Measurements from ENCODE around the gene PLA2G4B.

The PLA2G4B gene

DNA sequence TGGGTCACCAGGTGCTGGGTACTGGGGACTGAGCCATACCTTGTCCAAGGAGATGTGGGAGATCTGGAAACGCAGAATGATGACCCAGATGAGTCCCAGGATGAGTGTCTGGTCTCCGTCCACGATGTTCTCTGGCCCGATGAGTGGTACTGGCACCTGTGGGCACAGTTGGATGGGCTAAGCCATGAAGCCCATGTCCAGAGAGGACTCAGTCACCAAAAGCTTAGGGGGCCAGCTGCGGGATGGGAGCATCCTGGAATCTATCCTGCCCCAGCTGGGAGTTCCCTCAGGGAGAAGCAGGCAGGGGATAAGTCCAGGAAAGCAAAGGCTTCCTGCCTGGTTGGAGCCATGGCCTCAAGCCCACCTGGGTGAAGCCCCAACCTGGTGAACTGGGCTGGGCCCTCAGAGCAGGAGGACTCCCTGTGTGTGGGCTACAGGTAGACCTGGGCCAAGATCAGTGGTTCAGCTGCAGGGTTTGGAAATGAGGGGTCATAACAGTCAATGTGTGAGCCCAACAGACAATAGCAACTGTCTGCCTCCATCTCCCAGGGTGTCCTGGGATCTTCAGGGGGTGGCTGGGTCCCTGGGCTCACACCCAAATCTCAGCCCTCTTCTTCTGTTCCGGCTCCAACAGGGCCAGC is 51.5 kb downstream of the PLA2G4B start:
- Histone ChIP-seq H3K4me3 (ENCODE audit: low read depth, low read length) (no peak overlapping the region), H3K27me3 (ENCODE audit: insufficient read depth, low read depth, severe bottlenecking) (no peaks in the 10 kb centered on the region), H3K36me3 (no peaks in the 10 kb centered on the region), H3K9me3 (ENCODE audit: severe bottlenecking) (no peaks in the 10 kb centered on the region), H3K27ac (no peak overlapping the region)
- no peak for DNase-seq
- TF ChIP-seq, protein P1, sequence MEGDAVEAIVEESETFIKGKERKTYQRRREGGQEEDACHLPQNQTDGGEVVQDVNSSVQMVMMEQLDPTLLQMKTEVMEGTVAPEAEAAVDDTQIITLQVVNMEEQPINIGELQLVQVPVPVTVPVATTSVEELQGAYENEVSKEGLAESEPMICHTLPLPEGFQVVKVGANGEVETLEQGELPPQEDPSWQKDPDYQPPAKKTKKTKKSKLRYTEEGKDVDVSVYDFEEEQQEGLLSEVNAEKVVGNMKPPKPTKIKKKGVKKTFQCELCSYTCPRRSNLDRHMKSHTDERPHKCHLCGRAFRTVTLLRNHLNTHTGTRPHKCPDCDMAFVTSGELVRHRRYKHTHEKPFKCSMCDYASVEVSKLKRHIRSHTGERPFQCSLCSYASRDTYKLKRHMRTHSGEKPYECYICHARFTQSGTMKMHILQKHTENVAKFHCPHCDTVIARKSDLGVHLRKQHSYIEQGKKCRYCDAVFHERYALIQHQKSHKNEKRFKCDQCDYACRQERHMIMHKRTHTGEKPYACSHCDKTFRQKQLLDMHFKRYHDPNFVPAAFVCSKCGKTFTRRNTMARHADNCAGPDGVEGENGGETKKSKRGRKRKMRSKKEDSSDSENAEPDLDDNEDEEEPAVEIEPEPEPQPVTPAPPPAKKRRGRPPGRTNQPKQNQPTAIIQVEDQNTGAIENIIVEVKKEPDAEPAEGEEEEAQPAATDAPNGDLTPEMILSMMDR (IDR thresholded peaks at IDR 0.05; ENCODE audit: low read depth, low read length), result no peak

DNA sequence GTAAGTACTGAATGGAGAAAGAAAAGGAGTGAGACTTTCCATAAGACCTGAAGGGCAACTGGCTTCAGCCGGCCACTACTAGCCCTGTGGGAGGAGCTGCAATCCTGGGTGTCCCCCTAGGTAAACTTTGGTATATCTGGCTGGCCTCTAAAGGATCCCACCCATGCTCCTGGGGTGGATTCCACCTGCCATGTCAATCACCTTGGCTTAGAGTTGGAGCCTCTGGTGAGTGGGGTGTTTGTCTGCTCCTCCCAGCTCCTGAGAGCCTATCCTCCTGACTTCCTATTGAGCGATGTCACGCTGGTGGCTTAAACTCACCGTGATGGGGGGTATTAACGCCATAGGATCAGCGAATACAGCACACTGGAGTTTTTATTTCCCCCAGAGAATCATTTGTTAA is 52.6 kb downstream of the PLA2G4B start:
- Histone ChIP-seq H3K36me3 (no peaks in the 10 kb centered on the region), H3K4me3 (ENCODE audit: low read depth, low read length) (no peak overlapping the region), H3K27me3 (ENCODE audit: insufficient read depth, low read depth, severe bottlenecking) (no peaks in the 10 kb centered on the region), H3K9me3 (ENCODE audit: severe bottlenecking) (no peaks in the 10 kb centered on the region), H3K27ac (no peak overlapping the region; the same call in 1 of the 2 replicates)
- peak; percentile 41 for DNase-seq
- TF ChIP-seq, protein P1 (IDR thresholded peaks at IDR 0.05; ENCODE audit: low read depth, low read length), result no peak

DNA sequence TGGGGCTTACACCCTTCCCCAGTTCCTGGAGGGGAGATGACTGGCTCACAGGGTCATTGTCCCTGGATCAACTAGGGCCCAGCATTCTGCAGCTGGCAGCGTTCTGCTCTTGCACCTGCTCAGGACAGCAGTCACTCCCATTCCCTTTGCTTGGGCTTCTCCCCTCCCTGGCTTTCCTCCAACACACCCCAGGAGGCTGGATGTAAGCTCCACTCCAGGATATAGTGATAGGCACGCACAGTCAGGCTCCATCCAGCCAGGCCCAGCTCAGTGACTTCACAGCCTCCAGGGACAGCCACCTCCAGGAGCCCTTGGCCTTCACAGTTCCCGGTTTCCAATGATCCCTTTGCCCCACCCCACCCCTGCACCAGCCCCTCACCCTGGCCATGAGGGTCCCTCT is 53.3 kb downstream of the PLA2G4B start:
- TF ChIP-seq, protein P1 (IDR thresholded peaks at IDR 0.05; ENCODE audit: low read depth, low read length), result no peak
- Histone ChIP-seq H3K4me3 (ENCODE audit: low read depth, low read length) (no peak overlapping the region), H3K27me3 (ENCODE audit: insufficient read depth, low read depth, severe bottlenecking) (no peaks in the 10 kb centered on the region), H3K9me3 (ENCODE audit: severe bottlenecking) (no peaks in the 10 kb centered on the region), H3K27ac (no peak overlapping the region), H3K36me3 (no peaks in the 10 kb centered on the region)
- no peak for DNase-seq

DNA sequence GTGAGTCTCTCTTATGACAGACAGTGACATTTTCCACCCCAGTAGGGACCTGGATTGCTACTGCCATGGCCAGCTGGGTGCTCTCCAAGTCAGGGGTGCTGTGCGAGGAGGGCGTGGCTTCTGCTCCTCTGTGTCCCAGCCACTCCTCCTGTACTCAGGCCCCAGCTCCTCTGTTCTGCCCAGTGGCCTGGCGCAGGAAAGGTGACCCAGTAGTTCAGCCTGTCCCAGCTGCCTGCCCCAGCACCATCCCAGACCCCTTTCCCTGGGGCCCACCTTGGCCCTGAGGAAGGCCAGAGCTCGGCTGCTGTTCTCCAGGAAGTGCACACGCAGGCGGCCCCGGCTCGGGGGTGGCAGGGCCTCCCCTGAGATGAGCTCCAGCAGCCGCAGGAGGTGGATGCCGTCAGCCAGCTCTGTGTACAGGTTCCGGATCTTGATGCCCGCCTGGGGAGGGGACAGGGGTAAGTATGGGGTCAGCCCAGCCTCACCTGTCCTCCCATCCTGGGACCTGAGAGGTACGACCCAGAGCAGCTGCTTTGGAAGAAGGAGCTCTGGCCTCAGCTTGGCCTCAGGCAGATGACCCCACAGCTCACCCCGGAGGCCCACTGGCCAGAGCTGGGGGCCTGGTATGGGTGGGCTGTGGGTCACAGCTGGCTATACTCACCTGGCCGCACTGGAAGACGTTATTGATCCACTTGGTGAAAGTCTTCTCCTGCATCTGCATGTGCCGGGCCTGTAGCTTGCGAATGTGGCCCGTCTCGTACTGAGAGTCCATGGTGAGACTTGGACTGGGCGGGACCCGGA is 54.2 kb downstream of the PLA2G4B start:
- no peaks in the 10 kb centered on the region for H3K36me3 ChIP-seq
- no peaks in the 10 kb centered on the region for H3K27me3 ChIP-seq (ENCODE audit: insufficient read depth, low read depth, severe bottlenecking)
- no peak for DNase-seq
- H3K4me3 ChIP-seq (ENCODE audit: low read depth, low read length), result no peak overlapping the region
- TF ChIP-seq, protein P1 (IDR thresholded peaks at IDR 0.05; ENCODE audit: low read depth, low read length), result no peak
- H3K9me3 ChIP-seq (ENCODE audit: severe bottlenecking), result no peaks in the 10 kb centered on the region
- no peak overlapping the region for H3K27ac ChIP-seq

DNA sequence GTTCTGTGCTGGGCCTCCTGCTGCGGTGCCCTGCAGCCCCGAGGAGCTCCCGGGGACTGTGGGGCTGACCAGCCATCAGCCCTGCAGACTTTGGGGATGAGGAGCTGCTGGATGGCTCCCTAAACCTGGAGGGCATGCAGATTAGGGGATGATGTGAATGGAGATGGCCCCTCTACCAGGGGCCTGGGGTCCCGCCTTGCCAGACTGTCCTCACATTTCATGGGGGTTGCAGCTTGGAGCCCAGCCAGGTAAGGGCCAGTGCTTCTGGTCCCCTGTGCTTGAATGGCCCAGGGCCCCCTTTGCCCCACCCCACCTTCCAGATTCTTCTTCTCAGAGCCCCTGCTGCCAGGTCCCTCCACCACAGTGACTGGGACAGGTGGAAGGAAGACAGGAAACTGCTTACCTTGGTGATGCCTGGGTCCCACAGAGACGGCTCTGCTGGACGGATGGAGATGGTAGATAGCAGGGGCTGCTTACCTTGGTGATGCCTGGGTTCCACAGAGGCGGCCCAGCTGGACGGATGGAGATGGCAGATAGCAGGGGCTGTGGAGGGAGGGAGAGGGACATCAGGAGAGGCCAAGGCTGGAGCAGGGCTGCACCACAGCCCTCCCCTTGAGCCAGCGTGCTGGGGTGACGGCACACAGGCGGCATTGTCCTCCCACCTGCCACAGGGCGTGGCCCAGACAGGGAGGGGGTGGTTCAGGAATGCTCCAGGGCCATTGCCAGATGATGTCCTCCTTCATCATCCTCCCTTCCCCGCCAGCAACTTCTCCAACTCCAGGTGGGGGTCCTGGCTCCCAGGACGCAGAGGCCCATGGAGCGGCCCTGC is 55.0 kb downstream of the PLA2G4B start, which contains the start of gene SPTBN5:
Gene SPTBN5, minus strand, starts transcription at position 632 of the 829 bp plus-strand sequence. Its CDS starts 556 bp downstream, at position 76.
- Histone ChIP-seq H3K36me3 (no peaks in the 10 kb centered on the region), H3K27me3 (ENCODE audit: insufficient read depth, low read depth, severe bottlenecking) (no peaks in the 10 kb centered on the region), H3K27ac (no peak within 1 kb of the TSS), H3K4me3 (ENCODE audit: low read depth, low read length) (no peak within 1 kb of the TSS), H3K9me3 (ENCODE audit: severe bottlenecking) (no peaks in the 10 kb centered on the region)
- no peak for DNase-seq
- TF ChIP-seq, protein P1 (IDR thresholded peaks at IDR 0.05; ENCODE audit: low read depth, low read length), result no peak
